ENCODE measurements around the gene PNRC1.

DNA sequence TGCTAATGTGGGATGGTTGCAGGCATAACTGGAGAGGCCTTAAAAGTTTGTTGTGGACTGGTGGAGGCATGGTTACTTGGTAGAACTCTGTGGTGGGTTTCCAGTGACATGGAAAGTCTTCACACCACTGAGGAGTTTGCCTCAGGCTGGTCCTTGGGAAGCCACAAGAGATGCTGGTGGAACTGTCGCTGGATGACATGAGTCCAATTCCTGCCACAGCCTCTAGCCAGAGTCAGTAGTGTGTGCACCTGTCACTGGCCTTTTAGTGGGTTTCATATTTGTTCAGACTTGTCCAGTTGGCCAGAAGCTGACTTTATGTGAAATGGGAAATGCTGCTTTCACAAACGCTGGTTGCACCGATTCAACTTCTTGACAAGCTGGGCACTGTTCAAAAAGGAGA is 51.0 kb downstream of the PNRC1 start:
- no peak for TF ChIP-seq POLR2A (IDR thresholded peaks at IDR 0.05)
- TF ChIP-seq, protein P1, sequence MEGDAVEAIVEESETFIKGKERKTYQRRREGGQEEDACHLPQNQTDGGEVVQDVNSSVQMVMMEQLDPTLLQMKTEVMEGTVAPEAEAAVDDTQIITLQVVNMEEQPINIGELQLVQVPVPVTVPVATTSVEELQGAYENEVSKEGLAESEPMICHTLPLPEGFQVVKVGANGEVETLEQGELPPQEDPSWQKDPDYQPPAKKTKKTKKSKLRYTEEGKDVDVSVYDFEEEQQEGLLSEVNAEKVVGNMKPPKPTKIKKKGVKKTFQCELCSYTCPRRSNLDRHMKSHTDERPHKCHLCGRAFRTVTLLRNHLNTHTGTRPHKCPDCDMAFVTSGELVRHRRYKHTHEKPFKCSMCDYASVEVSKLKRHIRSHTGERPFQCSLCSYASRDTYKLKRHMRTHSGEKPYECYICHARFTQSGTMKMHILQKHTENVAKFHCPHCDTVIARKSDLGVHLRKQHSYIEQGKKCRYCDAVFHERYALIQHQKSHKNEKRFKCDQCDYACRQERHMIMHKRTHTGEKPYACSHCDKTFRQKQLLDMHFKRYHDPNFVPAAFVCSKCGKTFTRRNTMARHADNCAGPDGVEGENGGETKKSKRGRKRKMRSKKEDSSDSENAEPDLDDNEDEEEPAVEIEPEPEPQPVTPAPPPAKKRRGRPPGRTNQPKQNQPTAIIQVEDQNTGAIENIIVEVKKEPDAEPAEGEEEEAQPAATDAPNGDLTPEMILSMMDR (IDR thresholded peaks at IDR 0.05 in 8 of 11, conservative IDR thresholded peaks at IDR 0.05 in 3 of 11), result no peak
